SK-N-SH (cell line): ENCODE measurements around the gene GCN1. TPM values are rescaled to one million over a fixed set of nuclear protein-coding genes. Genes with fewer than 3 reads are reported as not detected.

Source experiments
- CTCF ChIA-PET: fragments of 300-600, 350-600 bp; formaldehyde crosslinking; extraction: SDS; loops from one replicate; lab custom pipeline; 2021; lab: Yijun Ruan, JAX
- POLR2A ChIA-PET: fragments of 350-600 bp; sonication (Branson Sonifier 250); formaldehyde crosslinking; extraction: SDS; loops from one replicate; lab custom pipeline; 2020; ENCODE audit warnings: antibody characterized with exemption, inconsistent platforms; lab: Yijun Ruan, JAX
- DNase-seq: peaks from one replicate; pipeline ENCODE4 v3.0.0; 2012
- H2AFZ ChIP-seq: fragments of 200-600 bp; sonication (generic); 2 replicates; pipeline ENCODE4 v1.8.1; 2016; ENCODE audit warnings: antibody characterized with exemption, mild to moderate bottlenecking, low read depth
- H3F3A ChIP-seq: fragments of 200-600 bp; sonication (generic); replicated peaks from 2 replicates; pipeline ENCODE3; 2016; ENCODE audit warnings: antibody characterized with exemption, mild to moderate bottlenecking; ENCODE audit not compliant: insufficient read depth
- H3K27ac ChIP-seq, 2 experiments: fragments of 200-500 bp in 1 of 2; fragments of 200-600 bp in 1 of 2; sonication (Bioruptor generic) in 1 of 2; sonication (generic), shearing (Covaris generic) in 1 of 2; 2 replicates each; pipeline versions ENCODE4 v1.5.1 to v1.6.1; 2014 to 2016; ENCODE audit warnings: low read depth in 2 of 2, inconsistent platforms in 1 of 2, low read length in 1 of 2, mild to moderate bottlenecking in 1 of 2, mixed read lengths in 1 of 2
- H3K27me3 ChIP-seq: fragments of 200-600 bp; sonication (generic), shearing (Covaris generic); 2 replicates; pipeline ENCODE4 v1.6.1; 2016; ENCODE audit warnings: mixed run types; ENCODE audit not compliant: insufficient read depth
- H3K36me3 ChIP-seq, 2 experiments: fragments of 200-500 bp in 1 of 2; fragments of 200-600 bp in 1 of 2; sonication (Bioruptor generic) in 1 of 2; sonication (generic) in 1 of 2; replicated peaks in 1 of 2; 2 replicates each; pipeline versions ENCODE3 to v1.5.1; 2014 to 2016; ENCODE audit warnings: low read length in 1 of 2, mild to moderate bottlenecking in 1 of 2; ENCODE audit not compliant: insufficient read depth in 2 of 2, control insufficient read depth in 1 of 2
- H3K4me1 ChIP-seq, 2 experiments: fragments of 200-500 bp in 1 of 2; fragments of 200-600 bp in 1 of 2; sonication (Bioruptor generic) in 1 of 2; sonication (generic), shearing (Covaris generic) in 1 of 2; 2 replicates each; pipeline versions ENCODE4 v1.5.1 to v1.6.1; 2014 to 2016; ENCODE audit warnings: low read depth in 1 of 2, low read length in 1 of 2, mixed run types in 1 of 2; ENCODE audit not compliant: insufficient read depth in 2 of 2, control insufficient read depth in 1 of 2
- H3K4me2 ChIP-seq: fragments of 200-600 bp; sonication (generic), shearing (Covaris generic); 2 replicates; pipeline ENCODE4 v1.6.1; 2017; ENCODE audit warnings: mixed run types
- H3K4me3 ChIP-seq, 2 experiments: fragments of 200-500 bp in 1 of 2; fragments of 200-600 bp in 1 of 2; sonication (Bioruptor generic) in 1 of 2; sonication (generic), shearing (Covaris generic) in 1 of 2; 2 replicates each; pipeline versions ENCODE4 v1.5.1 to v1.8.1; 2014 to 2016; ENCODE audit warnings: low read depth in 2 of 2, inconsistent platforms in 1 of 2, low read length in 1 of 2, mild to moderate bottlenecking in 1 of 2, mixed read lengths in 1 of 2, moderate library complexity in 1 of 2
- H3K79me2 ChIP-seq: fragments of 200-600 bp; sonication (generic); 2 replicates; pipeline ENCODE4 v1.8.1; 2017; ENCODE audit warnings: mild to moderate bottlenecking; ENCODE audit not compliant: insufficient read depth
- H3K9ac ChIP-seq: fragments of 200-600 bp; sonication (generic); 2 replicates; pipeline ENCODE4 v1.6.1; 2017; ENCODE audit warnings: mixed run types
- H3K9me2 ChIP-seq: fragments of 200-600 bp; sonication (generic); 2 replicates; pipeline ENCODE4 v1.6.1; 2017; ENCODE audit warnings: mixed run types
- H3K9me3 ChIP-seq: fragments of 200-600 bp; sonication (generic); 2 replicates; pipeline ENCODE4 v1.6.1; 2017; ENCODE audit warnings: mixed run types, mild to moderate bottlenecking, moderate library complexity
- H4K20me1 ChIP-seq: fragments of 200-600 bp; sonication (generic); 2 replicates; pipeline ENCODE4 v1.6.1; 2017; ENCODE audit warnings: mild to moderate bottlenecking, mixed run types; ENCODE audit not compliant: insufficient read depth
- FOSL2 ChIP-seq: IDR thresholded peaks from 2 replicates; pipeline ENCODE4 v1.4.0; 2012; ENCODE audit warnings: low read depth, mild to moderate bottlenecking, moderate library complexity, borderline replicate concordance
- GABPA ChIP-seq: IDR thresholded peaks from 2 replicates; pipeline ENCODE4 v1.4.0; 2012; ENCODE audit warnings: low read depth, mild to moderate bottlenecking
- IRF3 ChIP-seq: fragments of 150-350 bp; IDR thresholded peaks from 2 replicates; pipeline ENCODE4 v1.6.1; 2016; ENCODE audit warnings: mild to moderate bottlenecking, low read depth, low read length
- JUND ChIP-seq: IDR thresholded peaks from 2 replicates; pipeline ENCODE4 v1.4.0; 2012
- NFIC ChIP-seq: IDR thresholded peaks from 2 replicates; pipeline ENCODE4 v1.4.0; 2012; ENCODE audit warnings: borderline replicate concordance
- POLR2AphosphoS5 ChIP-seq: IDR thresholded peaks from 2 replicates; pipeline ENCODE4 v1.6.1; 2012; ENCODE audit warnings: low read depth, low read length
- RAD21 ChIP-seq: IDR thresholded peaks from 2 replicates; pipeline ENCODE4 v1.6.1; 2012; ENCODE audit warnings: mild to moderate bottlenecking, low read length
- RCOR1 ChIP-seq: fragments of 150-350 bp; IDR thresholded peaks from 2 replicates; pipeline ENCODE4 v1.6.1; 2017; ENCODE audit warnings: antibody characterized with exemption, low read length
- REST ChIP-seq: IDR thresholded peaks from 2 replicates; pipeline ENCODE4 v1.6.1; 2012; ENCODE audit warnings: mild to moderate bottlenecking, low read depth, low read length, moderate library complexity
- RFX5 ChIP-seq: IDR thresholded peaks from 2 replicates; pipeline ENCODE4 v1.6.1; 2012; ENCODE audit warnings: mild to moderate bottlenecking, improper control_type of control experiment, low read length
- SIN3A ChIP-seq: IDR thresholded peaks from 2 replicates; pipeline ENCODE4 v1.6.1; 2012; ENCODE audit warnings: low read depth, mild to moderate bottlenecking, low read length, moderate library complexity, borderline replicate concordance
- SMC3 ChIP-seq: IDR thresholded peaks from 2 replicates; pipeline ENCODE4 v1.6.1; 2012; ENCODE audit warnings: low read depth, low read length, improper control_type of control experiment
- TCF12 ChIP-seq: IDR thresholded peaks from 2 replicates; pipeline ENCODE4 v1.4.0; 2012
- USF1 ChIP-seq: IDR thresholded peaks from 2 replicates; pipeline ENCODE4 v1.4.0; 2012; ENCODE audit warnings: low read depth, borderline replicate concordance
- USF2 ChIP-seq: fragments of 150-350 bp; IDR thresholded peaks from 2 replicates; pipeline ENCODE4 v1.6.1; 2017; ENCODE audit warnings: antibody characterized with exemption, low read length, low read depth, borderline replicate concordance
- ZBTB33 ChIP-seq: IDR thresholded peaks from 2 replicates; pipeline ENCODE4 v1.4.0; 2012; ENCODE audit warnings: low read depth, borderline replicate concordance
- WGBS: methylation state at CpG from one replicate; pipeline ENCODE4 v1.1.6; 2017; ENCODE audit warnings: low lambda C conversion rate; 5-methylcytosine and 5-hydroxymethylcytosine counted together
- polyA plus RNA-seq, 3 experiments: library from polyadenylated mRNA; depleted of rRNA; stranded (reverse); fragments of >200 nt; gene quantifications; 2 replicates each; pipeline ENCODE4 v1.2.3, GENCODE V29; 2012

Gene GCN1
- polyA plus RNA-seq, 1 of the 3 experiments (the other 2 are of a cell fraction) = 54.4 TPM

- Histone ChIP-seq H2AFZ (no peak overlapping the region), H3K9me3 (no peaks in the 10 kb centered on the region), H4K20me1 (no peaks in the 10 kb centered on the region), H3K4me1 (no peaks in the 10 kb centered on the region), H3F3A (peaks cover 40% of the 10 kb centered on the region), H3K9me2 (no peaks in the 10 kb centered on the region), H3K27me3 (no peaks in the 10 kb centered on the region), H3K79me2 (peaks cover 3% of the 10 kb centered on the region; the same call in 1 of the 2 replicates), H3K27ac (no peak overlapping the region), H3K9ac (no peak overlapping the region), H3K4me2 (no peak overlapping the region), H3K4me3 (no peak overlapping the region), H3K36me3 (peaks cover 23 to 54% of the 10 kb centered on the region in 2 experiments)
- ChIA-PET POLR2A (interaction anchor here (0.6 to 1.4 kb wide), 2 partner anchors 9 to 199 kb away, joined by 6 to 9 read pairs; partner anchors contain the start of gene RPLP0), CTCF (interaction anchor here (1.6 to 14.6 kb wide), 3 partner anchors 9 to 16 kb away, joined by 3 to 116 read pairs (median 4); partner anchors contain the start of gene RPLP0)
- TF ChIP-seq USF1 (no peak), NFIC (no peak), FOSL2 (no peak), SIN3A (no peak), RCOR1 (no peak), RFX5 (no peak)
- 98% methylated on average over 13 of the region's 13 CpGs for WGBS
- DNase-seq = no peak
Observed at GRCh38 chr12:120209851-120210250, 15.3 kb upstream of the GCN1 start.

- H3K9ac ChIP-seq = no peak overlapping the region
- no peaks in the 10 kb centered on the region for H3K9me3 ChIP-seq
- peaks cover 7% of the 10 kb centered on the region; the same call in 1 of the 2 replicates for H3K79me2 ChIP-seq
- POLR2A ChIA-PET = no interaction called here
- H3K4me3 ChIP-seq = no peak overlapping the region
- TF ChIP-seq USF2 (no peak), REST (no peak), SIN3A (no peak), ZBTB33 (no peak), JUND (no peak), TCF12 (no peak), SMC3 (no peak), GABPA (no peak), IRF3 (no peak), RAD21 (no peak), RFX5 (no peak), POLR2AphosphoS5 (no peak), USF1 (no peak)
- H4K20me1 ChIP-seq = no peaks in the 10 kb centered on the region
- H3K9me2 ChIP-seq = no peaks in the 10 kb centered on the region
- H3K36me3 ChIP-seq = peaks cover 19 to 29% of the 10 kb centered on the region in 2 experiments
- no peaks in the 10 kb centered on the region for H3K27me3 ChIP-seq
- H3K4me2 ChIP-seq = no peak overlapping the region
- 97% methylated on average over 13 of the region's 13 CpGs for WGBS
- H3K27ac ChIP-seq = no peak overlapping the region
- CTCF ChIA-PET = interaction anchor here (1.3 to 14.6 kb wide), 2 partner anchors 19 to 58 kb away, joined by 3 to 116 read pairs; partner anchors contain the start of gene PXN
- no peak overlapping the region for H2AFZ ChIP-seq
- H3F3A ChIP-seq = peaks cover 48% of the 10 kb centered on the region
- no peaks in the 10 kb centered on the region for H3K4me1 ChIP-seq
- DNase-seq = no peak
Observed at GRCh38 chr12:120207227-120207626, 12.7 kb upstream of the GCN1 start.
